CD4-positive, alpha-beta T cell treated with Interleukin-4 for 4 hours (primary cell): ENCODE data around the gene TLE2.
A peak's percentile ranks its signal among the peaks of the same experiment; 100 is the strongest.
"Not testable (repeated sequence)": the region's sequence is repeated elsewhere in the genome, so short reads cannot be mapped to it uniquely, and the experiment has no call there.

Source experiments
- DNase-seq: peaks from one replicate; pipeline ENCODE4 v3.0.0-alpha.2; 2020

TLE2 gene

DNA sequence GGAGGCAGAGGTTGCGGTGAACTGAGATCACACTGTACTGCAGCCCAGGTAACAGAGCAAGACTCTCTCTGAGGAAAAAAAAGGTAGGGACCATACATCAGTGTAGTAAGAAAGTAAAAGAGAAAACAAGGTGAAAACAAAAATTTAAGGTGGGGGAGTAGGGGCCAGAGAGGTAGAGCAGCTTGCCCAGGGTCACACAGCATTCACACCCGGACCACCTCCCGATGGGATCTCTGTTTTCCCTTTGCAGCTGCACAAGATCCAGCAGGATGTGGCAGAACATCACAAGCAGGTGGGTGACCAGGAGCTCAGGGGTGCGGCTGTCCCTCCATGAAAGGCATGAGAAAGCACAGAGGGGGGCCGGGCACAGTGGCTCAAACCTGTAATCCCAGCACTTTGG is 47.2 kb downstream of the TLE2 start:
- DNase-seq: no peak

DNA sequence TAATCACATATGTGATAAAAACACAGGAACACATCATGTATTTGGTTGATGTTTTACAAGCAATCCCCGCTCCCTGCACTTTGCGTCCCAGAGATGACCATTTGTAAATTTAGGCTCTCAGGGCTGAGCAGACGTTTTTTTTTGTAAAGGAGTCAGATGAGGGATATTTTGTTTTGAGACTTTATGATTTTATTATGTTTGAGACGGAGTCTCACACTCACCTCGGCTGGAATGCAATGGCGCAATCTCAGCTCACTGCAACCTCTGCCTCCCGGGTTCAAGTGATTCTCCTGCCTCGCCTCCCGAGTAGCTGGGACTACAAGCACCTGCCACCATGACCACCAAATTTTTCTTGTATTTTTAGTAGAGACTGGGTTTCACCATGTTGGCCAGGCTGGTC is 50.3 kb downstream of the TLE2 start:
- no peak for DNase-seq

DNA sequence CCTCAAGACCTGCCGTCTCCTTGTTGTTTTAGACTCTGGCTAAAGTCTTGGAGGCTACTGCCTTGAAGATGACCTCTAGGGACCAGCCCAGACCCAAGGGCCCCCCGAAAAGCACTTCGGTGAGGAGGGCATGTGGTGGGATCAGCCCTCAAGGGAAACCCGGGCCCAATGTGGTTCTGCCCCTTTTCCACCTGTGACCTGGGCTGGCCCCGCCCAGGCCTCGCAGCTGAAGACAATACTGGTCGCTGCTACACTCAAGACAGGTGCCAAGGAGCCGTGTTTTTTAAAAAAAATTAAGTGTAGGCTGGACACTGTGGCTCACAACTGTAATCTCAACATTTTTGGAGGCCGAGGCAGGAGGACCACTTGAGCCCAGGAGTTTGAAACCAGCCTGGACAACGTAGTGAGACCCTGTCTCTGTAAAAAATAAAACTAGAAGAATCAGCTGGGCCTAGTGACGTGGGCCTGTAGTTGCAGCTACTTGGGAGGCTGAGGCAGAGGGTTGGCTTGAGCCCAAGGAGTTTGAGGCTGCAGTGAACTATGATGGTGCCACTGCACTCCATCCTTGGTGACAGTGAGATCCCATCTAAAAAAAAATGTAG is 50.8 kb downstream of the TLE2 start:
- DNase-seq: no peak

DNA sequence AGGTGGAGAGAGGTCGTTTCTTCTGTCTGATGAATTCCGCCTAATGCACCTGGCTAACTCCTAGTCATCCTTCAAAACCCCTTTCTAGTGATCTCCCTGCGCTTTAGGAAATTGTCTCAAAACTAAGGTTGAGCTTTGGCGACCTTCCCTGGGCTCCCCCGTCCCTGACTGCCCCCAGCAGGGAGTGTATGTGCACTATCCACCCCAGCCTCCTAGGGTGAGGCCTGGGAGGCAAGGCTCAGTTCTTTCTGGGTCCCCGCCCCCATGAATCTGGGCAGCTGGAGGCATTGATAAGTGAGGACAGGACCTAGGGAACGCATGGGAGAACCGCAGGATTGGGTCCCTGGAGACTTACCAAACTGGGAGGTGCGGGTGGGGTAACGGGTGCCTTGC is 51.3 kb downstream of the TLE2 start:
- DNase-seq: no peak

DNA sequence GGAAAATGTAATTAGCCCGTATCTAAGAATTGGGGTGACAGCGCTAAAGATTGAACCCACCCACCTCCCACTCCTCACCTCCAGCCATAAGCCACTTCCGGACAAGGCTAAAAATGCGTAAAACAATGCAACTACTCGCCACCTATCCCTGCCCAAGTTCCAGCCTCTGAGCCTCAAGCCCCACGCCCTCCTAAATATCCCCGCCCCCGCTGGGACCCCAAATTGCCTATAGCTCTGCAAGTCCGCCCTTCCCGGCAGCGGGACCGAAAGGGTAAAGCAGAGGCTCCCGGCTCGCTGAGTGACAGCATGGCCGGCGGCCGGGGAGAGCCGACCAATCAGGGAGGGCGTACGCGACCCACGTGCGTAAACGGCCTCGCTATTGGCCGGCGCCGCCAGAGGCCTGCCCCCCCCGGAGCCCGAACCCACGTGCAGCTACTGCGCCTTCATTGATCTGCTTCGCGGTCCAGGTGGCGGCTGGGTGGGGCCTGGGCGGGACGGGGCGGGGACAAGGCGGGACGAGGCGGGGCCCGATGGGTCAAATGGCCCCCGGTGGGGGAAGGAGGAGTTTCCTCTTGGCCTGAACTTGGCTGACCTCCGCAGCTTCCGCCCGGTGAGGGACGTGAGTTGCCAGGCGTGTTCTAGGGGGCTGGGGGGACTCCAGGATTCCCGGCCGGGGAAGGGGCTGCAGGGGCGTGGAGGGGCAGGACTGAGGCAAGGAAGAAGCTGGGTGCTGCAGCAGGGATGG is 51.9 kb downstream of the TLE2 start, which contains the start of gene TLE6:
TLE6 (plus strand) TSS at position 564 of the 745 bp plus-strand sequence. CDS start 670 bp downstream, outside the sequence.
- peak; percentile 92 for DNase-seq

DNA sequence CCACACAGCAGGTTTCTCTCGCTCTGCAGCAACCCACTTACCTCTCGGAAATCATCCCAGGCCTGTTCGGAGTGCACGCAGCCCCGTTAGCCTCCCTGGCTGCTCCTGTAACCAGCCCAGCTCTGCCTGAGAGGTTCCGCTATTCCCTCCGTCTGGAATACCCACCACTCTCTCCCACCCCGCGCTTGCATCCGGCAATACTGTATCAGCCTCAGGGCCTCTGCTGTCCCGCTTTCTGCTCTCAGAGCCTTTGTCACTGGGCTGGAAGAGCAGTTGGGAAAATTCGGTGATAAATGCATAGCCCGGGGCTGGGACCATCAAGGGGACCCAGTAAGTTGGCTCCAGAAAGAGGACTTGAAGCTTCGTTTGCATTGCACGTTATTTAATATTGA is 52.5 kb downstream of the TLE2 start:
- DNase-seq: no peak

DNA sequence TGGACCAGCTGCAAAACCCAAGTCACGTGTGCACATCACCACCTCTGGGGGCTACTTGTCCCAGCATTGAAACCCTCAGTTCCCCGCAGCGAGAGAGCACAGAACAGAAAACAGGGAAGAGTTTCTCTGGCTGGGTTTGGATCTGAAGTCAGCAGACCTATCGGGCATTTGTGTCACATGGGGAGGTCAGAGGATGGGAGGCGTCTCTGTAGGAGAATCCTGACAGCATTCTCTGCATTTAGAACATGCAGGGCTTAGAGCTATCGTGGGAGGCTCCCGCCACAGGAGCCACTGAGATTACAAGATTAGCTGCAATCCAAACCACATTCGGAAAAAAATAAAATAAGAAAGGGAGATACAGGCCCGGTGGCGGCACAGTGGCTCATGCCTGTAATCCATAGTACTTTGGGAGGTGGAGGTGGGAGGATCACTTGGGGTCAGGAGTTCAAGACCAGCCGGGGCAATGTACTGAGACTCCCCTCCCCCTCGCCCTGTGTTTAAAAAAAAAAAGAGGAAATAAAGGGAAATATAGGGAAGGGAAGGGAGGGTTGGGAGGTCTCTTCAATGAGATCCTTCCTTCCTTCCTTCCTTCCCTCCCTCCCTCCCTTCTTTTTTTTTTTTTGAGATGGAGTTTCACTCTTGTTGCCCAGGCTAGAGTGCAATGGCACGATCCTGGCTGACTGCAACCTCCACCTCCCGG is 54.6 kb downstream of the TLE2 start:
- no peak for DNase-seq

DNA sequence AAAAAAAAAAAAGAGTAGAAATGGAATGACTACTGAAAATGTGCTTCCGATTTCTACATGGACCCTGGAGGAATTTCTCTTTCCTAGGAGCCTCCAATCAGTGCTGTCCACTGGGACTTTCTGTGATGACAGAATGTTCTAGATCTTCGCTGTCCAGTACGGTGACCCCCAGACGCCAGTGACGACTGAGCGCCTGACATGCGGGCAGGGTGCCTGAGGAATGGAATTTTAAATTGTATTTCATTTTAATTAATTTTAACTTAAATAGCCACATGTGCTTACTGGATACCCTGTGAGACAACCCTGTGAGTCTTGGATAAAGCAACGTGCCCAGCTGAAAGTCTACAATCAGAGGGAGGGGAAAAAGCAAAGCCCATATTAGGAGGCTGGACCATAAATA is 55.9 kb downstream of the TLE2 start:
- no peak for DNase-seq

DNA sequence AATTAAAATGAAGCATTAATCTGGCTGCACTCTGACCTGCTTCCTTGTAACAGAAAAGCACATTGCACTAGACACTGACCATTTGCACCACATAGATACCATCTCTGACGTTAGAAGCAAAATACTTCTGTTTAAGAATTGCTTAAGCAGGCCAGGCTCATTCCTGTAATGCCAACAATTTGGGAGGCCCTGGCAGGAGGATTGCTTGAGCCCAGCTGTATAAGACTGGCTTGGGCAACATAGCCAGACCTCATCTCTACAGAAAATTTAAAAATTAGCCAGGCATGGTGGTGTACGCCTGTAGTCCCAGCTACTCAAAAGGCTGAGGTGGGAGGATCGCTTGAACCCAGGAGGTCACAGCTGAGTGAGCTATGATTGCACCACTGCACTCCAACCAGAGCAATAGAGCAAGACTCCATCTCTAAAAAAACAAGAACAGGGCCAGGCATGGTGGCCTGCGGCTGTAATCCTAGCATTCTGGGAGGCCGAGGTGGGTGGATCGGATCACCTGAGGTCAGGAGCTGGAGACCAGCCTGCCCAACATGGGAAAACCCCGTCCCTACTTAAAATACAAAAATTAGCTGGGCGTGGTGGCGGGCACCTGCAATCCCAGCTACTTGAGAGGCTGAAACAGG is 58.8 kb downstream of the TLE2 start:
- no peak for DNase-seq

DNA sequence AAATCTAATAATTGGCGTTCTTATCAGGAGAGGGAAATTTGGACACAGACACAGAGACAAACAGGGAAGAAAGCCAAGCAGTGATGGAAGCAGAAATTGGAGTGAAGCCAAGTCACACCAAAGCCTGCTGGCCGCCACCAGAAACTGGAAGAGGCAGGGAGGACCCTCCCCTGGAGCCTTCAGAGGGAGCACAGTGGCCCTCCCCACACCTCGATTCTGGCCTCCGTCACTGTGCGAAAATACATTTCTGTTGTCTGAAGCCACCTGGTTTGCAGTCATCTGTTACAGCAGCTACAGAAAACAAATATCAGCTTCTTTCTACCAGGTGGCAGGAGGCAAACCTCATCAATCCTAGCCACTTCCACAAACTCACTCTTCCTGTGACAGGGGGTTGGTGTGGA is 60.0 kb downstream of the TLE2 start:
- no peak for DNase-seq

DNA sequence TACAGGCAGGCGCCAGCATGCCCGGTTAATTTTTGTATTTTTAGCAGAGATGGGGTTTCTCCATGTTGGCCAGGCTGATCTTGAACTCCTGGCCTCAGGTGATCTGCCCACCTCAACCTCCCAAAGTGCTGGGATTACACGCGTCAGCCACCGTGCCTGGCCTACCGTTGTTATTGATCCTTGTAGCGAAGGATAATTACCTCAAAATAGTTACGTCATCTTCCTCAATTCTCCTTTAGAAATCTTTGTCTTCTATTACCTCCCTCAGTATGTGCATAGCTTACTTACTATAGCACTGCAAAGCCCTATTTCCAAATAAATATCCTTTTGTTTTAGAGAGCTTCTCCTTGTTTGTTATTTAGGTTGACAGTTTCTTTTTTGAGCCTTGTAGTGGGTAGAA is 61.1 kb downstream of the TLE2 start:
- DNase-seq: no peak

DNA sequence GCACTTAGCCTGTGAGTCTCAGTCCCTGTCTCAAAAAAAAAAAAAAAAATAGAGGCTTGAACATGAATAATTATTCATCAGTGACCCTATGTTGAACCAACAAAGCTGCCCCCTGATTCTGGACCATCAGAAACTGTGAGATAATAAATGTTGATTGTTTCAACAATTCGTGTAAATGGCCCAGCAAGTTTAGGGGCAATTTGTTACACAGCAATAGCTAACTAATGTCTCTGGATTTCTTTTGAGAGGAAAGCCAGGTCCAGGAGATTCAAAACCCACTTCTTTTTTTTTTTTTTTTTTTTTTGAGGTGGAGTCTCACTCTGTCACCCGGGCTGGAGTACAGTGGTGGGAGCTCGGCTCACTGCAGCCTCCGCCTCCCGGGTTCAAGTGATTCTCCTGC is 64.2 kb downstream of the TLE2 start:
- no peak for DNase-seq

DNA sequence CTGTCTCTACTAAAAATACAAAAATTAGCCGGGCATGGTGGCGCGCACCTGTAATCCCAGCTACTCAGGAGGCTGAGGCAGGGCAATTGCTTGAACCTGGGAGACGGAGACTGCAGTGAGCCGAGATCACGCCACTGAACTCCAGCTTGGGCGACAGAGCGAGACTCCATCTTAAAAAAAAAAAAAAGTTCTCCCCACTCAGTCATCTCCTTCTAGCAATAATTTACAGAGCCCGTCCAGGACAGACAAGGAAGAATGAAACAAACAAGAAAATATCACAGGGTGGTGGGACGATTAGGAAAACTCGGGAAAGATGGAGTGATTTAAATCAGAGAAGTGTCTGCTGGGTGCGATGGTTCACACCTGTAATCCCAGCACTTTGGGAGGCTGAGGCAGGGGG is 65.4 kb downstream of the TLE2 start:
- DNase-seq: not testable (repeated sequence)

DNA sequence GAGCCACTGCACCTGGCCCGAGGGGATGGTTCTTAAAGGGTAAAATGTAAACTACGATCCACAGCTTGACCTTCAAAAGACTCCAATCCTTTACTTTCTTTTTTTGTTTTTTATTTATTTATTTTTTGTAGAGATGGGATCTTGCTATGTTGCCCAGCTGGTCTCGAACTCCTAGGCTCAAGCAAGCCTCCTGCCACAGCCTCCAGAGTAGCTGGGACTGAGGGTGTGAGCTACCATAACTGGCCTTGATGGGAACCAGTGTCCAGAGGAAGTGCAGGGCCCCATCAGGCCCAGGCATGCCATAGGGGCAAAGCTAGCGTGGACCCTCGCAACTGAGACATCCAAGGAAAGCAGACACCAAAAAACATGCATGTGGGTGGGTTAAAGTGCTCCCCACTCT is 66.0 kb downstream of the TLE2 start:
- no peak for DNase-seq

DNA sequence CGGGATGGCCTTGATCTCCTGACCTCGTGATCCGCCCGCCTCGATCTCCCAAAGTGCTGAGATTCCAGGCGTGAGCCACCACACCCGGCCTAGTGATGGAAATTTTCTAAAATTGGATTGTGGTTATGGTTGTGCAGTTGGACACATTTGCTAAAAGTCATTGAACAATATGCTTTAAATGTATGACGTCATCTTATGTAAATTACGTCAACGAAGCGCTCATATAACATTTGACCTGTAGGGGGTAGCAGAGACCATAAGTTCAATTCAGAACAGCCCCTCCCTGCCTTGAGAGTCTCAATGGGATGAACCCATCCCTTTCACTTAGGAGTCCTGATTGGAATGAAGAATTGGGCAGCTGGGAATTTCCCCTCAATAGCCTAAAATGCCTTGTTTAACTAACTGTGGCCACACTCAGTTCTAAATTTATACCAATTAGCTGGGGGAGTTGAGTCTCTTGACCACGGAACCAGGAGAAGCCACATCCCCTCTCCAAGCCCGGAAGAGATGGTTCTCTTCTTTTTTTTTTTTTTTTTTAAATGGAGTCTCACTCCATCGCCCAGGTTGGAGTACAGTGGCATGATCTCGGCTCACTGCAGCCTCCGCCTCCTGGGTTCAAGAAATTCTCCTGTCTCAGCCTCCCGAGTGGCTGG is 66.9 kb downstream of the TLE2 start:
- peak; percentile 75 for DNase-seq

DNA sequence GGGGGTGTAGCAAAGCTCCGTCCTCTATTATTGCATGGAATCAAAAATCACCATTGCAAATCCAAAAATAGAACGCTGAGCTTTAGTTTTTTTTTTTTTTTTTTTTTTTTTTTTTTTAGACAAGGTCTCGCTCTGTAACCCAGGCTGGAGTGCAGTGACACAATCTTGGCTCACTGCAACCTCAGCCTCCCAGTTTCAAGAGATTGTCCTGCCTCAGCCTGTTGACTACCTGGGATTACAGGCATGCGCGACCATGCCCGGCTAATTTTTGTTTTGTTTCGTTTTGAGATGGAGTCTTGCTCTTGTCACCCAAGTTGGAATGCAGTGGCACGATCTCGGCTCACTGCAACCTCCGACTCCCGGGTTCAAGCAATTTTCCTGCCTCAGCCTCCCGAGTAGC is 69.0 kb downstream of the TLE2 start:
- no peak for DNase-seq

DNA sequence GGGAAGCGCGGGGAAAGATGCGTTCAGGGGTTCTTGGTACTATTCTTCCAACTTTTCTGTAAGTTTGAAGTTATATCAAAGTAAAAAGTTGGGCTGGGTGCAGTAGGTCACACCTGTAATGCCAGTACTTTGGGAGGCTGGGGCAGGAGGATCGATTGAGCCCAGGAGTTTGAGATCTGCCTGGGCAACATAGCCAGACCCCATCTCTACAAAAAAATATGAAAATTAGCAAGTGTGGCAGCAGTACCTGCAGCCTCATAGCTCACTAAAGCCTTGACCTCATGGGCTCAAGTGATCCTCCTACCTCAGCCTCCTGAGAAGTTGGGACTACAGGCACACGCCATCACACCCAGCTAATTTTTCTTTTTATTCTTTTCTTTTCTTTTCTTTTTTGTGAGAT is 71.9 kb downstream of the TLE2 start:
- DNase-seq: no peak

DNA sequence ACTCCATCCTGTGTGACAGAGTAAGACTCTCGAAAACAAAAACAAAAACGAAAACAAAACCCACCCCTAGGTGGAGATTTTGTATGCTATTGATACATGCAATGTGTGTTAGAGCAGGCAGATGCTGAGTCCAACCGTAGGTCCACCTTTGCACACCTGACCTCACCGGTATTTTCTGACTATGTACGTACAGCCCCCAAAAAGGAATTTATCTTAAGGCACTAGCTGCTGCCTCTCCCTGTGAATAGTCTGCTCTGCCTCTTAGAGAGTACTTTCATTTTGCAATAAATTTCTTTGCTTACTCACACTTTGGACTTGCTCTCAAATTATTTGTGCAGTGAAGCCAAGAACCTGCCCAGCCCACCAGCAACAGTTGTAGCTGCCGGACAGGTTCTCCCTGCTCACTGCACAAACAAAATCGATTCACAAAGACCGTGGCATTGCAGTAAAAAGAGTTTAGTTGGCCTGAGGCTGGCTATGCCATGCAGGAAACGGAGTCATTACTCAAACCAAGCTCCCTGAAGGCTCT is 76.1 kb downstream of the TLE2 start:
- no peak for DNase-seq

DNA sequence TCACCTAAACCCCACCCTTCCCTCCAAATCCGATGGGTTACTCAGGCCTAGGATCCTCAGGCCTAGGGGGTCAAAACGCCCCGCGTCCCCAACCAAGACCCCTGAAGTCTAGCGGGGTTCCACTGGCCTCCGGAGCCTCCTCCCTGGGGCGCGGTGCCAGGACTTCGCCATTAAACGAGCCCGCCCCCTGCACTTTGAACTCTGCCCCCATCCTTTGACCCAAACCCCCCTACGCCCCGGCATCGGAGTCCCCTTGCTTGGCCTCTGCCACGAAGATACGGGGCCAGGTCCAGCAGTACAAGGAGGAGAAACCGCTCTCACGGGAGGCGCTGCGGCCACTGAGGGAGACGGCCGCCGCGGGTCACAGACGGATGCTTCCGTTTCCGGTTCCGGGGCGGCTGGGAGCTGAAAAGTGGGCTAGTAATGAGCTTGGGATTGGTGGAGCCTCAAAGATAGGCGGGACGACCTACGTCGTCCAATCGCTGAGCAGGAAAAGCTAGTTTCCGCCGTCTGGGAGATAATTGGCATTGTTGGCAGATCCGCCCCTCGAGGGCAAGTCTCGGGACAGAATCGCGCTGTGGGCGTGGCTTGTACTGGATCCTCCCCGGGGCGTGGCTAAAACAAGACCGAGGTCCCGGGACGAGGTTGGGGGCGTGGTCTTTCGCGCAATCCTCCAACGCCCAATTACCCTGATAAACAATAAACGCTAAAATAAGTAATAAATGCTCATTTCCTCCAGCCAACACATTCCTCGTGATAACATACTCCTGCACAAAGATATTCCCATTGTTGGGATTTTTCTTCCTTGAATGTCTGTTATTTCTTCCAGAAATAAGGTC is 78.6 kb downstream of the TLE2 start:
- peak; percentile 99 for DNase-seq

DNA sequence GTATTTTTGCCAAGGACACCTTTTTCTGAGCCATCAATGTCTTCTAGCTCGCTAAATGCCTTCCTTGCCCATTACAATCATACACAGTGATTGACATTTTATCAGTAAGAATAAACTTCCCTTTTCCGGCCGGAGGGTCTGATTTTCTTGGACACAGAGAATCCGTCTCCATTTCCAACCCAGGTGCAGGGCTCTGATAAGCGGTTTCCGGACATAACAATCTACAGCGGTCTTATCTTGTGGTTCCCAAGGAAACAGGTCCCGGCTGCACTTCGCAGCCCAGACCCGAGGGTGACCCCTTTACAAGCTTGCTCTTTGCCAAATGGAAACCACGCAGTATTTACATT is 79.2 kb downstream of the TLE2 start:
- no peak for DNase-seq
